Stimulated activated CD4-positive, alpha-beta T cell treated with anti-CD3 and anti-CD28 coated beads, Interleukin-1b, Interleukin-23, amount 100 ng/mL, for 4 hours (primary cell): ENCODE data around the gene KIF9.
A peak's percentile ranks its signal among the peaks of the same experiment; 100 is the strongest.
"Not testable (repeated sequence)": the region's sequence is repeated elsewhere in the genome, so short reads cannot be mapped to it uniquely, and the experiment has no call there.

Source experiments
- DNase-seq, 2 donors: peaks; one replicate each; pipeline ENCODE4 v3.0.0-alpha.2; 2020; ENCODE audit warnings: low read depth in 2 of 2

KIF9 gene, protein sequence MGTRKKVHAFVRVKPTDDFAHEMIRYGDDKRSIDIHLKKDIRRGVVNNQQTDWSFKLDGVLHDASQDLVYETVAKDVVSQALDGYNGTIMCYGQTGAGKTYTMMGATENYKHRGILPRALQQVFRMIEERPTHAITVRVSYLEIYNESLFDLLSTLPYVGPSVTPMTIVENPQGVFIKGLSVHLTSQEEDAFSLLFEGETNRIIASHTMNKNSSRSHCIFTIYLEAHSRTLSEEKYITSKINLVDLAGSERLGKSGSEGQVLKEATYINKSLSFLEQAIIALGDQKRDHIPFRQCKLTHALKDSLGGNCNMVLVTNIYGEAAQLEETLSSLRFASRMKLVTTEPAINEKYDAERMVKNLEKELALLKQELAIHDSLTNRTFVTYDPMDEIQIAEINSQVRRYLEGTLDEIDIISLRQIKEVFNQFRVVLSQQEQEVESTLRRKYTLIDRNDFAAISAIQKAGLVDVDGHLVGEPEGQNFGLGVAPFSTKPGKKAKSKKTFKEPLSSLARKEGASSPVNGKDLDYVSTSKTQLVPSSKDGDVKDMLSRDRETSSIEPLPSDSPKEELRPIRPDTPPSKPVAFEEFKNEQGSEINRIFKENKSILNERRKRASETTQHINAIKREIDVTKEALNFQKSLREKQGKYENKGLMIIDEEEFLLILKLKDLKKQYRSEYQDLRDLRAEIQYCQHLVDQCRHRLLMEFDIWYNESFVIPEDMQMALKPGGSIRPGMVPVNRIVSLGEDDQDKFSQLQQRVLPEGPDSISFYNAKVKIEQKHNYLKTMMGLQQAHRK

DNA sequence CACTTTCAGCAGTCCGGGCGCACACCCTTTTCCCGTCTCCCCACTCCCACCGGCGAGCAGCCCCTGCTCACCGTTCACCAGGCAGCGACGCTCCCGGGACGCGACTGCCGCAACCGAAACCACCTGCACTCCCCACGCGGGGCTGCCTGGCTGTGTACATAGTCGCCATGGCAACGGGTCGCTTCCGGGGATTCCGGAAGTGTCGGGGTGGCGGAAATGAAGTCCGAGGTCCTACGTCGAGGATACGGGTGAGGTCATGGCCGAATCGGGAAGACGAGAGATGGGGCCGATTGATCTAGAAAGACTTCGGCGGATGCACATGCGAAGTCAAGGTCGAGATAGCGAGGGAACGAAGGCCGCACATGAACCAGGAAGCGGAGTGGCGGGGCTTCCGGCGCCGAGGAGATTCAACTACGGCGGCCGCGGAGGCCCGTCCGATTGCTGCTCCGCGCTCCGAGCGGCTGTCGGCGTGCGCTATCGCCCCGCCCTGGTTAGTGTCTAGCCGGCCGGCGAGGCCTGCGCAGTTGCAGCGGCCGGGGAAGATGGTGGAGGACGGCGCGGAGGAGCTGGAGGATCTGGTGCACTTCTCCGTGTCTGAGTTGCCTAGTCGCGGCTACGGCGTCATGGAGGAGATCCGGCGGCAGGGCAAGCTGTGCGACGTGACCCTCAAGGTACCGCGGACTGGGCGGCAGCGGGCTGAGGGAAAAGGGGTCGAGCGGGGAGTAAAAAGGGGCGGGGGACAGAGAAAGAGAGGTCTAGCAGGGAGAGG is at the start of gene KIF9, which contains the start of gene KLHL18:
KIF9 (minus strand) TSS at position 376 of the 769 bp plus-strand sequence. CDS start 5,425 bp downstream, outside the sequence.
KLHL18 (plus strand) TSS at position 521 of the 769 bp plus-strand sequence; CDS start at position 543, 22 bp downstream.
- peak; percentile 88 to 95 for DNase-seq

DNA sequence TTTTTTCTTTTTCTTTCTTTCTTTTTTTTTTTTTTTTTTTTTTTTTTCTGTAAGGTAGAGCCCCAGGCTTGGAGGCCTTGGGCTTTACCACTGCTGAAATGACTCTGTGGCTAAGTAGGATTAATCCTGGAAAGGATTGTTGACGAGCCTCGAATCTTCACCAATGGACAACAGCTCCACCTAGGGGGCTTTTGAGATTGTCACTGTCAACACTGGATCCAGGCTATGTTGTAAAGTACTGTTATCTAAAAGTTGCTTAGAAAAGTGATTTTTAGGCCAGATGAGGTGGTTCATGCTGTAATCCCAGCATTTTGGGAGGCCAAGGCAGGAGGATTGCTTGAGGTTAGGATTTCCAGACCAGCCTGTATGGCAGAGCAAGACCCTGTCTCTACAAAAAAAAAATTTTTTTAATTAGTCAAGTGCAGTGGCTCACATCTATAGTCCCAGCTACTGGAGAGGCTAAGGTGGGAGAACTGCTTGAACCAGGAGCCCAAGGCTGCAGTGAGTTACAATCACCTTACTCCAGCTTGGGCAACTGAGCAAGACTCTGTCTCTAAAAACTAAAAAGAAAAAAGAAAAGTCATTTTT is 41.8 kb upstream of the KIF9 start:
- DNase-seq: peak; percentile 3 to 42

DNA sequence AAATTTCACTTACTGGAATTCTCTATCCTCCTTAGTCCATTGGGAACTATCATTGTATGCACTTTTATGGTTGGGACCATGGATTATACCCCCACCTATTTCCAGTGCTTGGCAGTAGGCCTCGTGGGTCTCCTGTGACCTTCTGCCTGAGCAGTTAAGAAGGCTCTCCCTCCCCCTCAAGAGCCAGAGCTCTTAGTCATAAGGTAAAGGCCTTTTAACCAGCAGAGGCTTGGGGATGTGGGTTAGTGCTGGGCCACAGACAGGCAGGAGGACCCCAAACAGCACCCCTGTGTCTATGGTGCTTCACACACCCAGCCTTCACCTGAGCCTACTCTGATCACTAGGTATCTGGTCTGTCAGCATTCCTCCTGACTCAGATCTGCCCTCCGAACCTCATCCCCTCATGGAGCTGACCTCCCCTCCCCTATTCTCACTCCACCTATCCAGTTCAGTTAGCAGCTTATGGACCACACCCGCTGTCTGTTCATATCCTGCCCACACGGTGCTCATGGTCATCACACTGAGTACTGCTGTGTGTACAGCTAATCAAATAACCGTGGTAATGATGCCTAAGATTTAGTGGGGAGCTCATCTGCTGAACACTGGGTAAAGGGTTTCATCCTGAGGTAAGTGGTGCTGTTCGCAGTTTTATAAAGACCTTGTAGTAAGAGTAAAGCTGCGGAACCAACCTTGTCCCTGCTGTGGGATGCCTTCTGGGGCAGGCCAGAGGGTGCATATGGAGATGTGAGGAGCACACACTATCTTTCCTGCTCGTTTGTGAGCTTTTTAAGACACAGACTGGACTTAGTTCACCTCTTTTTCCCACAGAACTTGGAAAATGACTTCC is 41.1 kb upstream of the KIF9 start:
- DNase-seq: no peak

DNA sequence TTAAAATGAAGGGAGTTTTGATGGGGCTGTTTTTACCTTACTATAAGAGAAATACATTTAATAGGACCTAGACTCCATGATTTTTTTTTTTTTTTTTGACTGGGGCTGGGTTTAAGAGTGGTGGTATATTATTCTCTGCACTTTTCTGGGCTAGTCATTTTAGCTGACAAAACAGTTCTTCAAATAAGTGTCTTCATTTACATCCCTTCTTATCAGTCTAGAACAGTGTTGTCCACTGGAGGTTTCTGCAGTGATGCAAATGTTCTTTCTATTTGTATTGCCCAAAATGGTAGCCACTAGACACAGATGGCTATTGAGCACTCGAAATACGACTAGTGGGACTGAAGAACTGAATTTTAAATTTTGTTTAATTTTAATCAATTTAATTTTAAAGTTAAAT is 37.4 kb upstream of the KIF9 start:
- no peak for DNase-seq

DNA sequence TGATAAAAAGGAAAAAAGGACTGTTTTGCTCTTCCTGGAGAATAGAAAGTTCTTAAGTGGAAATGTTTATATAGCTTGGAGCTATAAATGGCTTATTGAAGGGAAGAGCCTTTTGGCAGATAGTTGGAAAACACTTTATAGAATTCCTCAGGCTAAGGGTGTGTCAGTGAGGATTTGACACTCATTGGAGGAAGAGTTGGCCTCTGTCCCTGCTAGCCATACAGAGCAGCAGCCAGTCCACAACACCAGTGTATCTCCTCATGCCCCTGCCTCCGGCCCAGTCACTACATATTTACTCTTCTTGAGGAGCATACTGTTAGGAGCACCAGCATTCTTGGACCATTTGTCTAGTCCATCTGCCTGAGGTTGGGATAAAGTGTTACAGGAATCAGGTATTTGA is 36.3 kb upstream of the KIF9 start:
- no peak for DNase-seq

DNA sequence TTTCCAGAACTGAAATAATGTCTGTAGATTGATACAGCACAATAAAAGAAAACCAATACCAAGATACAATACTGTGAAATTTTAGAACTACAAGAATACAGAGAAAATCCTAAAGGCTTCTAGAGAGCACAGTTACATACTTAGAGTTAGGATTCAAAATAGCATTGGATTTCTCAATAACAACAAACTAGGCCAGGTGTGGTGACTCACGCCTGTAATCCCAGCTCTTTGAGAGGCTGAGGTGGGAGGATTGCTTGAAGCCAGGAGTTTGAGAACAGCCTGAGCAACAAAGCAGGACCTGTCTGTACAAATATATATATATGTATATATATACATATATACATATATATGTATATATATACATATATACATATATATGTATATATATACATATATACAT is 33.6 kb upstream of the KIF9 start:
- DNase-seq: not testable (repeated sequence)

DNA sequence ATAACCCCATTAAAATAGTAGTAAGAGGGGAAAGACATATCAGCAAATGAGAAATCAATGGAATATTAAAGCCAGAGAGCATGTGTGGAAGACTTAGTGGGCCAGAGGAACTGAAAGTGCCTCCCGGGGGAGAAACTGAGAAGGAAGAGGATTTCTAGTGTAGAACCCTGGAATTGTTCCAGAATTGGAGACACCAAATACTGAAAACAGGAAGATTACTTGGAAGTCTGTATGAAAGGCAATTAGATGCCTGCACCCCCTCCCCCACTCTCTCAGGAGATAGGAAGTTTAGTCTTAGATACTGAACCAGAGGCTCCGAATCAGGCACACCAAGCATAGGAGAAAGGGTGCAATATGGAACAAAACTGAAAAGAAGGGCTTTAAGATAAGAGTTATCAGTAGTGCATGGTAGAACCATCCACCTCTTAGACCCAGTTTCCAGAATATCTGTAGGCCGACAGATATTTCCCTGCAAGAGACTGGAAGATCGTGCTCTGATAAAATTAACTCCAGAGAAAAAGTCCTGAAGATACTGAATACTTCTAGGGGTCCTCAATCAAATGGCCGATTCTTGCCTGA is 32.6 kb upstream of the KIF9 start:
- no peak for DNase-seq

DNA sequence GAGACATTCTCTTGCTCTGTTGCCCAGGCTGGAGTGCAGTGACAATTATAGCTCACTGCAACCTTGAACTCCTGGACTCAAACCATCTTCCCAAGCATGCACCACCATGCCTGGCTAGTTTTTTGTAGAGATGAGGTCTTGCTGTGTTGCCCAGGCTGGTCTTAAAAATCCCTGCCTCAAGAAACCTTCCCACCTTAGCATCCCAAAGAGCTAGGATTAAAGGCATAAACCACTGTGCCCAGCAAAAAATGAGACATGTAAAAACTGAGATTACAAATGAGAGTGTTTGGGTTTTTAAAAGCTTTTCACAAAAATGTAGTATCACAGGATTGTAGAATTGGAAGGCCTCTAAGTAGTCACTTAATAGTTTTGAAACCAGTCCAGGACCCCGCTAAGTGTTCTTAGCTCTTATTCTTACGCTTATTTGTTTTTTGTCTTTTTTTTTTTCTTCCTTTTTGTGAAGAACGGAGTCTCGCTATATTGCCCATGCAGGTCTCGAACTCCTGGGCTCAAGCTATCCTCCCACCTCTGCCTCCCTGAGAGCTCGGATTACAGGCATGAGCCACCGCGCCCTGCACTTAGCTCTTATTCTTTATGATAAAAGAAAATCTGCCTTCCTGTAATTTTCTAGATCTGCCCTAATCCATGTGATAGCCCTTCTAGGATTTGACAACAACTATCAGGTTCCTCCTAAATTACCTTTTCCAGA is 31.6 kb upstream of the KIF9 start:
- DNase-seq: no peak

DNA sequence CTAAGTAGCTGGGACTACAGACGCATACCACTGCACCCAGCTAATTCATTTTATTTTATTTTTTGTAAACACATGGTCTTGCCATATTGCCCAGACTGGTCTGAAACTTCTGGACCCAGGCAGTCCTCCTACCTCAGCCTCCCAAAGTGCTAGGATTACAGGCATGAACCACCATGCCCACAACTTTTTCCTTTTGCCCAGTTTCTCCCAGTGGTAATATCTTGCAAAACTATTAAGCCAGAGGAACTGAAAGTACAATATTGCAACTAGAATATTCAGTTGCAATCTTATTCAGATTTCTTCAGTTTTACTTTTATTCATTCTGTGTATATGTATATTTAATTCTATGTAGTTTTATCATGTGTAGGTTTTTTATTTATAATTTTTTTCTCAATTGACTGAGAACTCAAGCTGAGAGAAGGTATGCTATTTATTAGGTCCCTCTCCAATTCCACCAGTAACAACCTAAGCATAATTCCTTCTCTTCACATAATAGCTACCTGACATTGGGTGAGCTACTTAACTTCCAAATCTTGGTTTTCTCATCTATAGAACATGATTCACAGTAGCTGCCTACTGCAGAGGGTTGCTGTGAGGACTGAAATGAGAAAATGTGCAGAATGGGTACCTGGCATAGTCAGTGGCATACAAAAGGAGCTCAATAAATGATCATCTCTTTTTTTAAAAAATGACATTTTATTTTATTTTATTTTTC is 30.9 kb upstream of the KIF9 start:
- no peak for DNase-seq

DNA sequence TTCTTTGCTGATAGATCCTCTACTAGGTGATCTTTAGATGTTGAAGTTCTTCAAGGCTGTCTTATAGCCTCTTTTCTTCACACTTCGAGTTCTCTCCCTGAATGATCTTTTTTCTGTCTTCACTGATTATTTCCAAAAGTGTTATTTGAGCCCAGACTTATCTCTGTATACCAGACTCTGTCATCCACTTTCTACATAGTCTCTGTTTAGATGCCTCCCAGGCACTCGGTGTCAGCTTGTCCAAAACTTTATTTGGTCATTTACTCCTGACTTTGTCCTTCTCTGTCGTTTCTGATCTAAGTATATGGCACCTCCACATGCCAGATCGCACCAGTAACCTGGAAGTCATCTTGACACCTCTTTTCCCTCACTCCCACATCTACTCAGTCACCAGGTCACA is 27.8 kb upstream of the KIF9 start:
- no peak for DNase-seq

DNA sequence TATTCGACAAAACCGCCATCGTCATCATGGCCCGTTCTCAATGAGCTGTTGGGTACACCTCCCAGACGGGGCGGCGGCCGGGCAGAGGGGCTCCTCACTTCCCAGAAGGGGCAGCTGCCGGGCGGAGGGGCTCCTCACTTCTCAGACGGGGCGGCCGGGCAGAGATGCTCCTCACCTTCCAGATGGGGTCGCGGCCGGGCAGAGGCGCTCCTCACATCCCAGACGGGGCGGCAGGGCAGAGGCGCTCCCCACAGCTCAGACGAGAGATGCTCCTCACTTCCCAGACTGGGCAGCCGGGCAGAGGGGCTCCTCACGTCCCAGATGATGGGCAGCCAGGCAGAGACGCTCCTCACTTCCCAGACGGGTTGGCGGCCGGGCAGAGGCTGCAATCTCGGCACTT is 26.6 kb upstream of the KIF9 start:
- DNase-seq: not testable (repeated sequence)

DNA sequence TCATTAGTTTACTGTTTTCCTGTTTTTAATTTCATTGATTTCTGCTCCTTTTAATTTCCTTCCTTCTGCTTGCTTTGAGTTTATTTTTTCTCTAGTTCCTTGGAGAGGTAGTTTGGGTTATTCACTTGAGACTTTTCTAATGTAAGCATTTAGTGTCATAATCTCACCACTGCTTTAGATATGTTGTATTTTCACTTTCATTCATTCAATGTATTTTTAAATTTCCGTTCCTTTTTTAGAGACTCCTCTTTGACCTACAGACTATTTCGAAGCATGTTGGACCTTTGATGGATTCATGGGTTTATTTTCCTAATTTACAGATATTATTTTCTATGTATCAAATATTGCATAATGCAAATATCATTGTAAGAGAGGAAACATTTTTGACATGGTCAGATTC is 23.4 kb upstream of the KIF9 start:
- no peak for DNase-seq

DNA sequence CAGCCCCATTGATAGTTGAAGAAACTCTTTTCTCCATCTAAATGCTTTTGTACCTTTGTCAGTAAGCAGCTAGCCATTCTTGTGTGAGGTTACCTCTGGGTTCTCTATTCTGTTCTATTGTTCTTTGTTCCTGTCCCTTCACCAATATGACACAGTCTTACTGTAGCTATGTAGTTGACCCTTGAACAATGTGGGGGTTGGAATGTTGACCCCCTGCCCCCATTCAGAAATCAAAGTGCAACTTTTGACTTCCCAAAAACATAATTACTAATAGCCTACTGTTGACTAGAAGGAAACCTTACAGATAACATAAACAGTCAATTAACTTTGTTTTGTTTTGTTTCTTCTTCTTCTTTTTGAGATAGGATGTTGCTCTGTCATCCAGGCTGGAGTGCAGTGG is 18.9 kb upstream of the KIF9 start:
- no peak for DNase-seq

DNA sequence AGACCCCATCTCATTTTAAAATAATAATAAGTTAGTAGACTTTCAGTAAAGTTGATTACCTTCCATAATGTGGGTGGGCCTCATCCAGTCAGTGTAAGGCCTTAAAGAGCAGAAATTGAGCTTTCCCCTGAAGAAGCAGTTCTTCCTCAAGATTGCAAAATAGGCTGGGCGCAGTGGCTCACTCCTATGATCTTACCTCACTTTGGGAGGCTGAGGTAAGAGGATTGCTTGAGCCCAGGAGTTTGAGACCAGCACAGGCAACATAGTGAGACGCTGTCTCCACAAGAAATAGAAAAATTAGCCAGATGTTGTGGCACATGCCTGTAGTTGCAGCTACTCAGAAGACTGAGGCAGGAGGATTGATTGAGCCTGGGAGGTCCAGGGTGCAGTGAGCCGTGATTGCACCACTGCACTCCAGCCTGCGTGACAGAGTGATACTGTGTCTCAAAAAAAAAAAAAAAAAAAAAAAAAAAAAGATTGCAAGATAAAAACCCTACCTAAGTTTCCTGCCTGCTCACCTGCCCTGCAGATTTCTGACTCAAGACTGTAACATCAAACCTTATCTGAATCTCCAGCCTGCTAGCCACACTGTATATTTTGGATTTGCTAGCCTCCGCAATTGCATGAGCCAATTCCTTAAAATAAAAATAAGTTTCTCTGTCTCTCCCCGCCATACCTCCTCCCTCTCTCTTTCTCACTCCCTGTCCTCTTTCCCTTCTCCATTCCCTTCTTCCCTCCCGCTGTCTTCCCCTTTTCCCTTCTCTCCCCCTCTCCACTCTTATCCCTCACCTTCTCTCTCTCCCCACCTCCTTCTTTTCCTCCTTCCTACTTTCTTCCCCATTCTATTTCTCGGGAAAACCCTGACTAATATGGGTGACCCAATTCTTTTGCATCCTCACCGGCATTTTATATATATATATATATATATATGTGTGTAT is 17.1 kb upstream of the KIF9 start:
- no peak for DNase-seq

DNA sequence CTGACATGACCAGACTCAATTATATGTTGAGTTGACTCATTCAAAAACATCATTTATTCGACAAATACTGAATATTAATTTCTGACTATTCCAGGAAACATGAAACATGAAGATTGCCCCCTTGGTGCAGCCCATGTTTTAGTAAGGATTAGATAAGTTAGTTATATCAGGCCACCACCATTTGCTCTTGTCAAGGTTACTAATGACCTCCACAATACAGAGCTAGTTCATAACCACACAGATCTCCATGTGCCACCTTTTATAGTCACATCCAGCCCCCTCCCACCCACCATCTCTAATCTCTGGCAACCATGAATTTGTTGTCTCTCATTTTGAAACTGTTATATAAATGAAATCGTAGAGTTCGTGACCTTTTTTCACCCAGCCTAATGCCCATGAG is 15.8 kb upstream of the KIF9 start:
- DNase-seq: no peak

DNA sequence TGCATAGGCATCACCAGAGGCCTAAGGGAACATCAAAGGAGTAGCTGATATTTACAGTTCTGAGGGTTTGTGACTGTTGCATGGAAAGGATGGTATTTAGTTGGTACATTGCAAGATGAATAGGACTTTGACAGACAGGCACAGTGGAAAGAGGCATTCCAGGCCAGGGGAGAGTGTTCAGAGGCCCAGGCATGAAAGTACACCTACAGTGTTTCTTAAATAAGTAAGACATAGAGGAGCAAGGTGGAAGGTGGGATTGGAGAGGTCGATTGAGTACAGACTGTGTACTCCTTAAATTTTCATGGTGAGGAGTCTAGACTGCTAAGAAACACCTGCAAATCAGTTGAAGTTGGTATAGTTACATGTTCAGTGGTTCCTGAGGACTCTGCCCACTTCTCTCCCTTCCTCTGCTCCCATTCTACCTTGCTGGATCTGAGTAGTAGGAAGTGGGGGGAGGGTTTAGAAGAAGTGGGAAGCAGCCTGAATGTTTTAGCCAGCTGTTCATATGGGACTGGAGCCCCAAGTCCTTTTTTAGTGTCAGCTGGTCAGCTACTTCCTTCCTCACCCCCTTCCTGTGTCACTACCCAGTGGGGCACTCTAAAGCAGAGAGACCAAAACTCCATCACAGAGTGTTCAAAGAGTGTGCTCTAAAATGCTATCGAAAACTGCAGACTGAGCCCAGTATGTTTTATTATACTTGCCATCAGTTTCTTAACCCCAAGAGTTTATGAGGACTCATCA is 14.1 kb upstream of the KIF9 start:
- DNase-seq: no peak

DNA sequence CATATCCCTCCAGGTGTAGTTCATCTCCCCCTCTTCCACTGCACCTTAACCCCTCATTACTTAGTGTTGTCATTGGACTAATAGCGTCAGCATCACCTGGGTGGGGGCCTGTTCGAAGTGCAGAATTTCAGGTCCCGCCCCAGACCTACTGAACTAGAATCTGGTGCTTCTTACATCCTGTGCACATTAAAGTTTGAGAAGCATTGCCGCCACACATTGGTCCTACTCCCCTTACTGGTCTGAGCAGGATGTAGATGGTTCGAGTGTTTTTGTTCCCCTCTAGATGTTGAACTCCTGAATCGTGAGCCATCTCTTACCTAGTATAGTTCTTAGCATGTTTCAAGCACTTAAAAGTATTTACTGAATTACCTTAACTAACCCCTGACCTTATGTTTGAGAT is 13.4 kb upstream of the KIF9 start:
- no peak for DNase-seq
